HepG2 (cell line): ENCODE measurements around the gene SLC20A1. TPM values are rescaled to one million over a fixed set of nuclear protein-coding genes. Genes with fewer than 3 reads are reported as not detected.

ENCODE experiments used
- AHR ChIP-seq: IDR thresholded peaks from 2 replicates; pipeline ENCODE4 v1.6.1; 2018; ENCODE audit warnings: missing genetic modification reagents, missing compliant biosample characterization
- CREM ChIP-seq, 2 experiments: sonication (generic) in 1 of 2; formaldehyde crosslinking in 1 of 2; IDR thresholded peaks; 2 replicates each; pipeline versions ENCODE4 v1.4.0 to v1.6.1; 2016 to 2020; ENCODE audit warnings: antibody characterized with exemption in 1 of 2, mild to moderate bottlenecking in 1 of 2, missing genetic modification reagents in 1 of 2
- DNMT3B ChIP-seq: conservative IDR thresholded peaks from 2 replicates; pipeline ENCODE4 v1.6.1; 2016; ENCODE audit warnings: missing biosample characterization, control low read depth
- ELF3 ChIP-seq: IDR thresholded peaks from 2 replicates; pipeline ENCODE4 v1.6.1; 2016; ENCODE audit warnings: missing genetic modification reagents, missing compliant biosample characterization
- HIVEP1 ChIP-seq: sonication (generic); formaldehyde crosslinking; IDR thresholded peaks from 2 replicates; pipeline ENCODE4 v1.4.0; 2020; ENCODE audit warnings: mild to moderate bottlenecking, missing genetic modification reagents
- KLF16 ChIP-seq, 2 experiments: sonication (generic) in 1 of 2; formaldehyde crosslinking in 1 of 2; IDR thresholded peaks; 2 replicates each; pipeline versions ENCODE4 v1.6.1 to v1.8.0; 2016 to 2023; ENCODE audit warnings: missing genetic modification reagents in 2 of 2, missing compliant biosample characterization in 1 of 2
- MED8 ChIP-seq: sonication (generic); formaldehyde crosslinking; IDR thresholded peaks from 2 replicates; pipeline ENCODE4 v1.8.1; 2023; ENCODE audit warnings: mild to moderate bottlenecking, missing genetic modification reagents; ENCODE audit not compliant: insufficient replicate concordance
- POGZ ChIP-seq: sonication (generic); formaldehyde crosslinking; IDR thresholded peaks from 2 replicates; pipeline ENCODE4 v1.4.0; 2020; ENCODE audit warnings: mild to moderate bottlenecking, missing genetic modification reagents
- POLR2AphosphoS5 ChIP-seq: IDR thresholded peaks from 2 replicates; pipeline ENCODE4 v1.6.1; 2012; ENCODE audit warnings: low read depth, low read length
- RAD21 ChIP-seq: fragments of 450-650 bp; formaldehyde crosslinking; IDR thresholded peaks from 2 replicates; pipeline ENCODE4 v1.5.0; 2020; ENCODE audit warnings: mild to moderate bottlenecking
- RAD51 ChIP-seq: fragments of 450-650 bp; IDR thresholded peaks from 2 replicates; pipeline ENCODE4 v1.6.1; 2016; ENCODE audit warnings: borderline replicate concordance
- SETDB1 ChIP-seq: sonication (generic); formaldehyde crosslinking; IDR thresholded peaks from 2 replicates; pipeline ENCODE4 v1.5.1; 2020; ENCODE audit warnings: missing genetic modification reagents, mild to moderate bottlenecking, borderline replicate concordance
- SRSF9 ChIP-seq: fragments of 200-400 bp; formaldehyde crosslinking; IDR thresholded peaks from 2 replicates; pipeline ENCODE4 v1.6.1; 2018; ENCODE audit warnings: borderline replicate concordance, mild to moderate bottlenecking, low read depth, low read length; ENCODE audit not compliant: insufficient read depth, poor library complexity, severe bottlenecking
- THYN1 ChIP-seq: sonication (generic); formaldehyde crosslinking; IDR thresholded peaks from 2 replicates; pipeline ENCODE4 v1.8.1; 2023; ENCODE audit warnings: low read depth, mild to moderate bottlenecking, moderate library complexity, missing genetic modification reagents, borderline replicate concordance
- UBTF ChIP-seq: sonication (generic); formaldehyde crosslinking; IDR thresholded peaks from 2 replicates; pipeline ENCODE4 v1.4.0; 2020; ENCODE audit warnings: mild to moderate bottlenecking, missing genetic modification reagents
- ZBTB7B ChIP-seq: sonication (generic); formaldehyde crosslinking; IDR thresholded peaks from 2 replicates; pipeline ENCODE4 v1.4.0; 2020; ENCODE audit warnings: missing genetic modification reagents
- ZNF274 ChIP-seq: sonication (generic); formaldehyde crosslinking; IDR thresholded peaks from 2 replicates; pipeline ENCODE4 v1.5.1; 2020; ENCODE audit warnings: mild to moderate bottlenecking, missing genetic modification reagents
- ZNF333 ChIP-seq: sonication (generic); formaldehyde crosslinking; IDR thresholded peaks from 2 replicates; pipeline ENCODE4 v1.4.0; 2020; ENCODE audit warnings: mild to moderate bottlenecking, missing genetic modification reagents, borderline replicate concordance
- ZNF33A ChIP-seq: sonication (generic); formaldehyde crosslinking; IDR thresholded peaks from 2 replicates; pipeline ENCODE4 v1.5.1; 2020; ENCODE audit warnings: missing genetic modification reagents, mild to moderate bottlenecking, moderate library complexity, borderline replicate concordance
- ZNF350 ChIP-seq: sonication (generic); formaldehyde crosslinking; IDR thresholded peaks from 2 replicates; pipeline ENCODE4 v1.4.0; 2020; ENCODE audit warnings: mild to moderate bottlenecking, low read depth, missing genetic modification reagents, borderline replicate concordance
- ZNF382 ChIP-seq: sonication (generic); formaldehyde crosslinking; IDR thresholded peaks from 2 replicates; pipeline ENCODE4 v1.5.0; 2020; ENCODE audit warnings: missing genetic modification reagents, mild to moderate bottlenecking, borderline replicate concordance
- ZNF530 ChIP-seq: sonication (generic); formaldehyde crosslinking; IDR thresholded peaks from 2 replicates; pipeline ENCODE4 v1.5.0; 2020; ENCODE audit warnings: low read depth, mild to moderate bottlenecking, missing genetic modification reagents
- ZSCAN12 ChIP-seq: sonication (generic); formaldehyde crosslinking; IDR thresholded peaks from 2 replicates; pipeline ENCODE4 v1.9.0; 2021; ENCODE audit warnings: mild to moderate bottlenecking, missing genetic modification reagents
- ZSCAN22 ChIP-seq: sonication (generic); formaldehyde crosslinking; IDR thresholded peaks from 2 replicates; pipeline ENCODE4 v1.4.0; 2020; ENCODE audit warnings: mild to moderate bottlenecking, missing genetic modification reagents
- polyA plus RNA-seq, 8 experiments: library from polyadenylated mRNA; depleted of rRNA in 3 of 8; stranded (reverse) in 7 of 8; unstranded in 1 of 8; fragments of >200 nt; fragmentation: Illumina TruSeq in 4 of 8; extraction: Trizol in 4 of 8; gene quantifications; 2 replicates each; pipeline versions ENCODE4 v1.2.1 to v1.2.3, GENCODE V29; 2011 to 2016; ENCODE audit warnings: low read depth in 4 of 8, missing spikeins in 1 of 8, mixed read lengths in 1 of 8; ENCODE audit not compliant: insufficient read depth in 1 of 8
- total RNA-seq, 5 experiments: library from RNA; depleted of rRNA; stranded (reverse); fragments of >200 nt; fragmentation: Illumina TruSeq; extraction: Trizol; gene quantifications; 2 replicates each; pipeline ENCODE4 v1.2.3, GENCODE V29; 2016; ENCODE audit warnings: low read depth in 1 of 5
- TF ChIP-seq, protein P1 (sequence below): sonication (generic); formaldehyde crosslinking; IDR thresholded peaks from 2 replicates; pipeline ENCODE4 v1.5.0; 2020; ENCODE audit warnings: mild to moderate bottlenecking, missing genetic modification reagents

Gene SLC20A1
- total and polyA plus RNA-seq, 2 of the 13 experiments (the other 11 are each of a cell fraction or from before 2014, with no cell fraction given), result 54.0 to 85.9 TPM

DNA sequence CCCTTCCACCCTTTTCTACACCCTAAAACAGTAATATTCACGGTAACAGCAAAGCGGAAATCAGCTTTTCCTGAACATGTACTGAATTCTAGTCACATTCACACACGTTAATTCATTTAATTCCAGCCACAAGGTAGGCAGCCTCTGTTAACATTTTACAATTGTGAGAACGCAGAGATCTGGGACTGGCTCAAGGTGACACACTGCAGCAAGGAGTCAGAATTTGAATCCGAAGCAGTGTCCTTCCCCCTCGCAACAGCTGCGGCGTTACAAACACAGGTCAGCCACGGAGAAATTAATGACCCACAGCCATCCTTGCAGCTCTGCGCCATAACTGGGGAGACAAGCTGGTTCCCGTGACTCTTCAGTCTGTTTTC is 818 bp upstream of the SLC20A1 start (continued):
- TF ChIP-seq ZSCAN22 (CRISPR knock-in tag) (0 out of 2 replicates have a peak, but pooled peaks have one; percentile 6), MED8 (CRISPR knock-in tag) (no peak), SETDB1 (CRISPR knock-in tag) (no peak), ZNF382 (CRISPR knock-in tag) (no peak), THYN1 (CRISPR knock-in tag) (no peak), ZNF530 (CRISPR knock-in tag) (no peak), AHR (CRISPR knock-in tag) (no peak), ZNF33A (CRISPR knock-in tag) (0 out of 2 replicates have a peak, but pooled peaks have one; percentile 54), ZNF333 (CRISPR knock-in tag) (no peak), RAD21 (CRISPR knock-in tag) (no peak), DNMT3B (no peak), RAD51 (no peak), KLF16 (CRISPR knock-in tag; IDR thresholded peaks at IDR 0.05) (no peak), POLR2AphosphoS5 (peak; percentile 46), ZNF350 (CRISPR knock-in tag) (0 out of 2 replicates have a peak, but pooled peaks have one; percentile 41), POGZ (CRISPR knock-in tag) (no peak; the same call in 1 of the 2 replicates), ZNF274 (CRISPR knock-in tag) (0 out of 2 replicates have a peak, but pooled peaks have one; percentile 38), UBTF (CRISPR knock-in tag) (no peak), ZSCAN12 (CRISPR knock-in tag) (no peak), CREM (IDR thresholded peaks at IDR 0.05) (no peak), CREM (CRISPR knock-in tag; IDR thresholded peaks at IDR 0.05) (no peak), HIVEP1 (CRISPR knock-in tag) (no peak), ELF3 (CRISPR knock-in tag) (no peak), ZBTB7B (CRISPR knock-in tag) (no peak), SRSF9 (no peak)
- TF ChIP-seq, protein P1, sequence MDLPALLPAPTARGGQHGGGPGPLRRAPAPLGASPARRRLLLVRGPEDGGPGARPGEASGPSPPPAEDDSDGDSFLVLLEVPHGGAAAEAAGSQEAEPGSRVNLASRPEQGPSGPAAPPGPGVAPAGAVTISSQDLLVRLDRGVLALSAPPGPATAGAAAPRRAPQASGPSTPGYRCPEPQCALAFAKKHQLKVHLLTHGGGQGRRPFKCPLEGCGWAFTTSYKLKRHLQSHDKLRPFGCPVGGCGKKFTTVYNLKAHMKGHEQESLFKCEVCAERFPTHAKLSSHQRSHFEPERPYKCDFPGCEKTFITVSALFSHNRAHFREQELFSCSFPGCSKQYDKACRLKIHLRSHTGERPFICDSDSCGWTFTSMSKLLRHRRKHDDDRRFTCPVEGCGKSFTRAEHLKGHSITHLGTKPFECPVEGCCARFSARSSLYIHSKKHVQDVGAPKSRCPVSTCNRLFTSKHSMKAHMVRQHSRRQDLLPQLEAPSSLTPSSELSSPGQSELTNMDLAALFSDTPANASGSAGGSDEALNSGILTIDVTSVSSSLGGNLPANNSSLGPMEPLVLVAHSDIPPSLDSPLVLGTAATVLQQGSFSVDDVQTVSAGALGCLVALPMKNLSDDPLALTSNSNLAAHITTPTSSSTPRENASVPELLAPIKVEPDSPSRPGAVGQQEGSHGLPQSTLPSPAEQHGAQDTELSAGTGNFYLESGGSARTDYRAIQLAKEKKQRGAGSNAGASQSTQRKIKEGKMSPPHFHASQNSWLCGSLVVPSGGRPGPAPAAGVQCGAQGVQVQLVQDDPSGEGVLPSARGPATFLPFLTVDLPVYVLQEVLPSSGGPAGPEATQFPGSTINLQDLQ (CRISPR knock-in tag), result no peak
